H9 (cell line): ENCODE measurements around the gene SLAMF1. TPM values are rescaled to one million over a fixed set of nuclear protein-coding genes. Genes with fewer than 3 reads are reported as not detected.

Source experiments
- DNase-seq: peaks from one replicate; pipeline ENCODE4 v3.0.0-alpha.2; 2017
- H2AFZ ChIP-seq: one replicate; pipeline ENCODE4 v1.6.1; 2013; ENCODE audit warnings: mild to moderate bottlenecking, low read length, control low read depth, moderate library complexity
- H2AK5ac ChIP-seq: 2 replicates; pipeline ENCODE4 v1.6.1; 2013; ENCODE audit warnings: low read length, control low read depth, mixed read lengths; ENCODE audit not compliant: insufficient read length
- H2BK120ac ChIP-seq: one replicate; pipeline ENCODE4 v1.6.1; 2013; ENCODE audit warnings: low read depth, mild to moderate bottlenecking, low read length, control low read depth, inconsistent platforms; ENCODE audit not compliant: poor library complexity, severe bottlenecking
- H2BK12ac ChIP-seq: 2 replicates; pipeline ENCODE4 v1.6.1; 2013; ENCODE audit warnings: low read length, control low read depth, mixed read lengths, low read depth; ENCODE audit not compliant: insufficient read length
- H2BK15ac ChIP-seq: 2 replicates; pipeline ENCODE4 v1.6.1; 2013; ENCODE audit warnings: low read depth, low read length, control low read depth
- H2BK20ac ChIP-seq: one replicate; pipeline ENCODE4 v1.6.1; 2013; ENCODE audit warnings: low read depth, mild to moderate bottlenecking, low read length, control low read depth, inconsistent platforms; ENCODE audit not compliant: poor library complexity, severe bottlenecking
- H2BK5ac ChIP-seq: 2 replicates; pipeline ENCODE4 v1.6.1; 2013; ENCODE audit warnings: low read length, control low read depth, mixed read lengths; ENCODE audit not compliant: insufficient read length
- H3K14ac ChIP-seq: 2 replicates; pipeline ENCODE4 v1.6.1; 2013; ENCODE audit warnings: low read length, control low read depth; ENCODE audit not compliant: insufficient read depth
- H3K18ac ChIP-seq: 2 replicates; pipeline ENCODE4 v1.6.1; 2013; ENCODE audit warnings: low read depth, mild to moderate bottlenecking, mixed read lengths, low read length, control low read depth; ENCODE audit not compliant: insufficient read length
- H3K23ac ChIP-seq: 2 replicates; pipeline ENCODE4 v1.6.1; 2013; ENCODE audit warnings: low read length, control low read depth, mixed read lengths, low read depth; ENCODE audit not compliant: insufficient read length
- H3K23me2 ChIP-seq: 2 replicates; pipeline ENCODE4 v1.6.1; 2013; ENCODE audit warnings: low read depth, mild to moderate bottlenecking, mixed read lengths, low read length, control low read depth; ENCODE audit not compliant: insufficient read length, poor library complexity, severe bottlenecking
- H3K27ac ChIP-seq: 2 replicates; pipeline ENCODE4 v1.5.1; 2013; ENCODE audit warnings: low read length, control low read depth, mixed read lengths, low read depth; ENCODE audit not compliant: insufficient read length
- H3K27me3 ChIP-seq: 2 replicates; pipeline ENCODE4 v1.6.1; 2013; ENCODE audit warnings: low read length, control low read depth, inconsistent platforms; ENCODE audit not compliant: insufficient read depth
- H3K4ac ChIP-seq: 2 replicates; pipeline ENCODE4 v1.6.1; 2013; ENCODE audit warnings: low read depth, mild to moderate bottlenecking, control low read depth, inconsistent platforms, low read length, moderate library complexity
- H3K4me1 ChIP-seq: 2 replicates; pipeline ENCODE4 v1.6.1; 2013; ENCODE audit warnings: low read length, control low read depth, inconsistent platforms; ENCODE audit not compliant: insufficient read depth
- H3K4me2 ChIP-seq: 2 replicates; pipeline ENCODE4 v1.6.1; 2013; ENCODE audit warnings: low read length, control low read depth, mixed read lengths; ENCODE audit not compliant: insufficient read length, insufficient read depth
- H3K56ac ChIP-seq: 2 replicates; pipeline ENCODE4 v1.6.1; 2013; ENCODE audit warnings: low read depth, mild to moderate bottlenecking, mixed read lengths, low read length, control low read depth; ENCODE audit not compliant: insufficient read length
- H3K79me1 ChIP-seq: 2 replicates; pipeline ENCODE4 v1.6.1; 2013; ENCODE audit warnings: low read depth, mild to moderate bottlenecking, moderate library complexity, low read length, control low read depth, inconsistent platforms; ENCODE audit not compliant: insufficient read depth, poor library complexity, severe bottlenecking
- H3K79me2 ChIP-seq: 2 replicates; pipeline ENCODE4 v1.6.1; 2013; ENCODE audit warnings: low read length, control low read depth, inconsistent platforms; ENCODE audit not compliant: insufficient read depth
- H3K9ac ChIP-seq: 2 replicates; pipeline ENCODE4 v1.6.1; 2013; ENCODE audit warnings: low read length, control low read depth, mixed read lengths; ENCODE audit not compliant: insufficient read length; ENCODE audit errors: extremely low read depth
- H3K9me3 ChIP-seq: one replicate; pipeline ENCODE4 v1.6.1; 2013; ENCODE audit warnings: low read depth, low read length, inconsistent platforms; ENCODE audit not compliant: control insufficient read depth
- H3T11ph ChIP-seq: one replicate; pipeline ENCODE4 v1.6.1; 2013; ENCODE audit warnings: mild to moderate bottlenecking, low read length, control low read depth, inconsistent platforms
- H4K20me1 ChIP-seq: one replicate; pipeline ENCODE4 v1.6.1; 2013; ENCODE audit not compliant: control insufficient read depth, insufficient read length, insufficient read depth
- H4K5ac ChIP-seq: 2 replicates; pipeline ENCODE4 v1.6.1; 2013; ENCODE audit warnings: low read depth, mild to moderate bottlenecking, mixed read lengths, low read length, control low read depth; ENCODE audit not compliant: insufficient read length
- H4K8ac ChIP-seq: replicated peaks from 2 replicates; pipeline ENCODE4 v1.6.1; 2013; ENCODE audit warnings: low read length, control low read depth, mixed read lengths, low read depth; ENCODE audit not compliant: insufficient read length
- H4K91ac ChIP-seq: 2 replicates; pipeline ENCODE4 v1.6.1; 2013; ENCODE audit warnings: low read depth, mild to moderate bottlenecking, moderate library complexity, mixed read lengths, low read length, control low read depth; ENCODE audit not compliant: insufficient read length
- H3K27ac Mint-ChIP-seq, 3 experiments: 2 replicates in 2 of 3; 3 replicates in 1 of 3; pipeline ENCODE4 v1.8.0; 2020 to 2021; ENCODE audit warnings: mixed read lengths in 3 of 3, mild to moderate bottlenecking in 1 of 3, moderate library complexity in 1 of 3
- H3K27me3 Mint-ChIP-seq: 2 replicates; pipeline ENCODE4 v1.8.0; 2021; ENCODE audit warnings: low read depth, mild to moderate bottlenecking, moderate library complexity, mixed read lengths
- H3K36me3 Mint-ChIP-seq, 3 experiments: 2 replicates in 2 of 3; 3 replicates in 1 of 3; pipeline ENCODE4 v1.8.0; 2020 to 2021; ENCODE audit warnings: low read depth in 3 of 3, mixed read lengths in 3 of 3; ENCODE audit not compliant: insufficient read depth in 1 of 3
- H3K4me1 Mint-ChIP-seq, 2 experiments: 2 replicates each; pipeline ENCODE4 v1.8.0; 2020; ENCODE audit warnings: mixed read lengths in 2 of 2
- H3K4me3 Mint-ChIP-seq, 2 experiments: 2 replicates in 1 of 2; 3 replicates in 1 of 2; pipeline ENCODE4 v1.8.0; 2020 to 2021; ENCODE audit warnings: mild to moderate bottlenecking in 2 of 2, mixed read lengths in 2 of 2, moderate library complexity in 1 of 2
- H3K9me3 Mint-ChIP-seq, 2 experiments: 2 replicates in 1 of 2; 3 replicates in 1 of 2; pipeline ENCODE4 v1.8.0; 2020; ENCODE audit warnings: mild to moderate bottlenecking in 2 of 2, mixed read lengths in 2 of 2, moderate library complexity in 1 of 2
- CTCF ChIP-seq: fragments of 200-600 bp; sonication (generic); conservative IDR thresholded peaks from 3 replicates; pipeline ENCODE4 v1.8.0; 2021; ENCODE audit warnings: antibody characterized with exemption, mild to moderate bottlenecking
- WGBS: extraction: QIAGEN DNeasy Blood & Tissue Kit; methylation state at CpG from one replicate; pipeline ENCODE4 v1.1.7; 2013; ENCODE audit warnings: missing lambda C conversion rate, low lambda C conversion rate, mixed read lengths; ENCODE audit not compliant: insufficient read length; ENCODE audit errors: extremely low coverage; 5-methylcytosine and 5-hydroxymethylcytosine counted together
- total RNA-seq: library from RNA; stranded (reverse); gene quantifications from 2 replicates; pipeline ENCODE4 v1.2.1, GENCODE V29; 2021

SLAMF1 gene
- total RNA-seq, 1 experiment from 2014 or later: not detected

GRCh38 chr1:160597705-160598104, 49.1 kb downstream of the SLAMF1 start:
- H3K9me3 Mint-ChIP-seq: peaks cover 36 to 40% of the 10 kb centered on the region in 2 experiments
- H3K27me3 ChIP-seq: no peaks in the 10 kb centered on the region
- H3K27ac Mint-ChIP-seq: peak overlapping the region in 1 of 3 experiments; percentile 44; a peak in 1 of 7 replicates

More at GRCh38 chr1:160597705-160598104, 49.1 kb downstream of the SLAMF1 start:
- Mint-ChIP-seq H3K4me1 (peaks cover 6 to 10% of the 10 kb centered on the region in 2 experiments), H3K36me3 (peaks cover 10 to 41% (median 21%) of the 10 kb centered on the region in 3 experiments; a peak in 6 of 7 replicates), H3K27me3 (peaks cover 4% of the 10 kb centered on the region; the same call in 1 of the 2 replicates), H3K4me3 (no peak overlapping the region)
- Histone ChIP-seq H2AFZ (no peak overlapping the region), H3K27ac (no peak overlapping the region), H3T11ph (no peak overlapping the region), H4K5ac (no peak overlapping the region), H2BK12ac (no peak overlapping the region), H2AK5ac (no peak overlapping the region), H2BK120ac (no peak overlapping the region), H3K79me2 (no peaks in the 10 kb centered on the region), H3K9ac (no peak overlapping the region), H3K4ac (no peak overlapping the region), H2BK5ac (no peak overlapping the region), H3K14ac (no peak overlapping the region), H3K9me3 (no peaks in the 10 kb centered on the region), H3K4me1 (no peaks in the 10 kb centered on the region), H2BK20ac (no peak overlapping the region), H3K79me1 (no peaks in the 10 kb centered on the region), H3K18ac (no peak overlapping the region), H3K4me2 (no peak overlapping the region), H4K8ac (no peak overlapping the region), H3K23ac (no peak overlapping the region), H4K91ac (no peak overlapping the region), H3K56ac (no peak overlapping the region), H3K23me2 (no peaks in the 10 kb centered on the region), H4K20me1 (no peaks in the 10 kb centered on the region), H2BK15ac (no peak overlapping the region)
- TF ChIP-seq CTCF: no peak
- no peak for DNase-seq
- no CpG with 5 or more reads among the region's 2 CpGs for WGBS
